Activated naive CD4-positive, alpha-beta T cell treated with anti-CD3 and anti-CD28 coated beads, Interleukin-2, amount 10 ng/mL, durations not matched to agents 7 days and 5 days (primary cell): ENCODE results near the gene LRRC36.

Experiments
- CTCF ChIA-PET: fragments of 350-600 bp; sonication (Branson Sonifier 250); formaldehyde crosslinking; loops from one replicate; lab custom pipeline; 2021; ENCODE audit warnings: antibody characterized with exemption; lab: Charles Lee
- DNase-seq: peaks from one replicate; pipeline ENCODE4 v3.0.0-alpha.2; 2020
- H3K27ac Mint-ChIP-seq: one replicate; pipeline ENCODE4 v1.8.0; 2021; ENCODE audit warnings: mild to moderate bottlenecking, moderate library complexity, mixed read lengths
- H3K27me3 Mint-ChIP-seq: one replicate; pipeline ENCODE4 v1.8.0; 2021; ENCODE audit warnings: mild to moderate bottlenecking, mixed read lengths
- H3K36me3 Mint-ChIP-seq: one replicate; pipeline ENCODE4 v1.8.0; 2021; ENCODE audit warnings: mixed read lengths
- H3K4me1 Mint-ChIP-seq: one replicate; pipeline ENCODE4 v1.8.0; 2021; ENCODE audit warnings: mixed read lengths
- H3K4me3 Mint-ChIP-seq: one replicate; pipeline ENCODE4 v1.8.0; 2021; ENCODE audit warnings: mild to moderate bottlenecking, moderate library complexity, mixed read lengths
- H3K9me3 Mint-ChIP-seq: one replicate; pipeline ENCODE4 v1.8.0; 2021; ENCODE audit warnings: mixed read lengths

LRRC36 gene

GRCh38 chr16:67326472-67327309 is at the start of gene LRRC36, which contains the start of gene KCTD19:
Gene LRRC36 (plus strand): TSS chr16:67326815. CDS start chr16:67326863, 48 bp downstream.
Gene KCTD19 (minus strand): TSS chr16:67326741. CDS start chr16:67326707, 34 bp downstream.
- peak within 1 kb of the TSS; percentile 73 for H3K4me3 Mint-ChIP-seq
- H3K27me3 Mint-ChIP-seq, result peaks cover 57% of the 10 kb centered on the region
- H3K27ac Mint-ChIP-seq, result no peak within 1 kb of the TSS
- H3K9me3 Mint-ChIP-seq, result no peaks in the 10 kb centered on the region
- CTCF ChIA-PET, result interaction anchor here (0.6 to 2.7 kb wide), 10 partner anchors 8 to 139 kb away, joined by 3 to 10 read pairs (median 4); no protein-coding TSS in a partner anchor
- H3K36me3 Mint-ChIP-seq, result peaks cover 2% of the 10 kb centered on the region
- DNase-seq, result peak; percentile 60
- peaks cover 8% of the 10 kb centered on the region for H3K4me1 Mint-ChIP-seq

- H3K4me3 Mint-ChIP-seq, result peak overlapping the region; percentile 54
- H3K36me3 Mint-ChIP-seq, result peaks cover 13% of the 10 kb centered on the region
- no peaks in the 10 kb centered on the region for H3K27me3 Mint-ChIP-seq
- H3K9me3 Mint-ChIP-seq, result no peaks in the 10 kb centered on the region
- H3K4me1 Mint-ChIP-seq, result peaks cover 15% of the 10 kb centered on the region
- H3K27ac Mint-ChIP-seq, result peak overlapping the region; percentile 65
- no peak for DNase-seq
- CTCF ChIA-PET, result interaction anchor here (0.7 to 3.6 kb wide), 6 partner anchors 13 to 124 kb away, joined by 3 to 16 read pairs (median 4); no protein-coding TSS in a partner anchor
These were observed 49.2 kb upstream of the LRRC36 start for GRCh38 chr16:67277294-67277998.

GRCh38 chr16:67277999-67278772 is 48.4 kb upstream of the LRRC36 start:
- no peaks in the 10 kb centered on the region for H3K27me3 Mint-ChIP-seq
- peaks cover 15% of the 10 kb centered on the region for H3K36me3 Mint-ChIP-seq
- H3K4me3 Mint-ChIP-seq, result peak overlapping the region; percentile 81
- H3K9me3 Mint-ChIP-seq, result no peaks in the 10 kb centered on the region
- CTCF ChIA-PET, result interaction anchor here (0.6 to 3.6 kb wide), 16 partner anchors 9 to 148 kb away, joined by 3 to 16 read pairs (median 4); partner anchors contain the start of genes SLC9A5 and TMEM208
- no peak for DNase-seq
- peak overlapping the region; percentile 73 for H3K27ac Mint-ChIP-seq
- H3K4me1 Mint-ChIP-seq, result peaks cover 15% of the 10 kb centered on the region

GRCh38 chr16:67278773-67279295 is 47.8 kb upstream of the LRRC36 start:
- Mint-ChIP-seq H3K36me3 (peaks cover 15% of the 10 kb centered on the region), H3K9me3 (no peaks in the 10 kb centered on the region)
- CTCF ChIA-PET, result interaction anchor here (0.6 to 3.6 kb wide), 14 partner anchors 9 to 148 kb away, joined by 3 to 16 read pairs (median 4); partner anchors contain the start of genes SLC9A5 and TMEM208

GRCh38 chr16:67279296-67280089 is 47.1 kb upstream of the LRRC36 start, which contains the start of gene PLEKHG4:
Gene PLEKHG4 (plus strand): TSS chr16:67279532. CDS start chr16:67280045, 513 bp downstream.
- CTCF ChIA-PET, result interaction anchor here (0.9 to 3.6 kb wide), 12 partner anchors 10 to 147 kb away, joined by 3 to 16 read pairs (median 4); partner anchors contain the start of genes SLC9A5 and TMEM208
- Mint-ChIP-seq H3K36me3 (peaks cover 15% of the 10 kb centered on the region), H3K9me3 (no peaks in the 10 kb centered on the region), H3K27ac (peak within 1 kb of the TSS; percentile 73), H3K4me3 (peak within 1 kb of the TSS; percentile 81), H3K4me1 (peaks cover 15% of the 10 kb centered on the region), H3K27me3 (no peaks in the 10 kb centered on the region)
- peak; percentile 87 for DNase-seq

More at GRCh38 chr16:67278773-67279295, 47.8 kb upstream of the LRRC36 start:
- peaks cover 15% of the 10 kb centered on the region for H3K4me1 Mint-ChIP-seq
- peak overlapping the region; percentile 73 for H3K27ac Mint-ChIP-seq
- peak overlapping the region; percentile 81 for H3K4me3 Mint-ChIP-seq
- DNase-seq, result peak; percentile 72
- H3K27me3 Mint-ChIP-seq, result no peaks in the 10 kb centered on the region

- Mint-ChIP-seq H3K27me3 (no peaks in the 10 kb centered on the region), H3K36me3 (peaks cover 15% of the 10 kb centered on the region), H3K4me1 (peaks cover 15% of the 10 kb centered on the region), H3K9me3 (no peaks in the 10 kb centered on the region), H3K27ac (no peak overlapping the region), H3K4me3 (peak overlapping the region; percentile 60)
- CTCF ChIA-PET, result interaction anchor here (1.3 to 2.2 kb wide), 2 partner anchors 59 to 117 kb away, joined by 5 to 12 read pairs; no protein-coding TSS in a partner anchor
- no peak for DNase-seq
These were observed 46.3 kb upstream of the LRRC36 start for GRCh38 chr16:67280090-67281015.

- Mint-ChIP-seq H3K4me1 (peaks cover 11% of the 10 kb centered on the region), H3K4me3 (no peak overlapping the region), H3K36me3 (peaks cover 9% of the 10 kb centered on the region), H3K27me3 (no peaks in the 10 kb centered on the region), H3K27ac (no peak overlapping the region), H3K9me3 (no peaks in the 10 kb centered on the region)
- CTCF ChIA-PET, result interaction anchor here (0.9 to 2.2 kb wide), 4 partner anchors 44 to 115 kb away, joined by 3 to 12 read pairs (median 4); partner anchors contain the start of genes KCTD19, LRRC36 and TPPP3
- no peak for DNase-seq
These were observed 44.8 kb upstream of the LRRC36 start for GRCh38 chr16:67281536-67282446.

- CTCF ChIA-PET, result interaction anchor here (3.1 kb wide), 1 partner anchor 118 kb away, joined by 10 read pairs; no protein-coding TSS in a partner anchor
- H3K27me3 Mint-ChIP-seq, result no peaks in the 10 kb centered on the region
- H3K4me1 Mint-ChIP-seq, result peaks cover 9% of the 10 kb centered on the region
- H3K36me3 Mint-ChIP-seq, result peaks cover 4% of the 10 kb centered on the region
- DNase-seq, result no peak
- no peaks in the 10 kb centered on the region for H3K9me3 Mint-ChIP-seq
- H3K4me3 Mint-ChIP-seq, result no peak overlapping the region
- no peak overlapping the region for H3K27ac Mint-ChIP-seq
These were observed 44.2 kb upstream of the LRRC36 start for GRCh38 chr16:67282447-67282805.

GRCh38 chr16:67283039-67283825 is 43.4 kb upstream of the LRRC36 start:
- DNase-seq, result no peak
- H3K36me3 Mint-ChIP-seq, result peaks cover 2% of the 10 kb centered on the region
- CTCF ChIA-PET, result interaction anchor here (3.1 kb wide), 1 partner anchor 117 kb away, joined by 10 read pairs; no protein-coding TSS in a partner anchor
- no peak overlapping the region for H3K4me3 Mint-ChIP-seq
- H3K9me3 Mint-ChIP-seq, result no peaks in the 10 kb centered on the region
- peaks cover 3% of the 10 kb centered on the region for H3K4me1 Mint-ChIP-seq
- H3K27ac Mint-ChIP-seq, result no peak overlapping the region
- no peaks in the 10 kb centered on the region for H3K27me3 Mint-ChIP-seq

- Mint-ChIP-seq H3K4me3 (no peak overlapping the region), H3K4me1 (no peaks in the 10 kb centered on the region), H3K36me3 (peaks cover 2% of the 10 kb centered on the region), H3K27ac (peak overlapping the region; percentile 1), H3K9me3 (no peaks in the 10 kb centered on the region), H3K27me3 (no peaks in the 10 kb centered on the region)
- CTCF ChIA-PET, result interaction anchor here (0.5 to 3.1 kb wide), 5 partner anchors 23 to 453 kb away, joined by 3 to 10 read pairs (median 3); partner anchors contain the start of gene NAE1
- no peak for DNase-seq
These were observed 42.6 kb upstream of the LRRC36 start for GRCh38 chr16:67283826-67284555.
